Measurements from ENCODE around the gene RAPGEF5.
"Not testable (repeated sequence)": the region's sequence is repeated elsewhere in the genome, so short reads cannot be mapped to it uniquely, and the experiment has no call there.

The RAPGEF5 gene

GRCh38 chr7:22082553-22082885 is 274.4 kb downstream of the RAPGEF5 start:
- DNase-seq (ENCODE audit: low read depth), result no peak

- not testable (repeated sequence) for DNase-seq (ENCODE audit: low read depth)
These were observed 276.7 kb downstream of the RAPGEF5 start for GRCh38 chr7:22080219-22080618.

DNA sequence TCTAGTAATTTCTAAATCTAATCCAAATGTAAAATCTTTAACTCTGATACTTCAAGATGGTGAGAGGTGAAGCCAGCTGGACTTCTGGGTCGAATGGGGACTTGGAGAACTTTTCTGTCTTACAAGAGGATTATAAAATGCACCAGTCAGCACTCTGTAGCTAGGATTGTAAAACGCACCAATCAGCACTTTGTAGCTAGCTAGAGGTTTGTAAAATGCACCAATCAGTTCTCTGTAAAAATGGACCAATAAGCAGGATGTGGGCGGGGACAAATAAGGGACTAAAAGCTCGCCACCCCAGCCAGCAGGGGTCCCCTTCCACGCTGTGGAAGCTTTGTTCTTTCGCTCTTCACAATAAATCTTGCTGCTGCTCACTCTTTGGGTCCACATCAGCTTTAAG is 278.1 kb downstream of the RAPGEF5 start:
- DNase-seq (ENCODE audit: low read depth), result not testable (repeated sequence)

GRCh38 chr7:22075561-22075960 is 281.4 kb downstream of the RAPGEF5 start:
- no peak for DNase-seq (ENCODE audit: low read depth)

DNA sequence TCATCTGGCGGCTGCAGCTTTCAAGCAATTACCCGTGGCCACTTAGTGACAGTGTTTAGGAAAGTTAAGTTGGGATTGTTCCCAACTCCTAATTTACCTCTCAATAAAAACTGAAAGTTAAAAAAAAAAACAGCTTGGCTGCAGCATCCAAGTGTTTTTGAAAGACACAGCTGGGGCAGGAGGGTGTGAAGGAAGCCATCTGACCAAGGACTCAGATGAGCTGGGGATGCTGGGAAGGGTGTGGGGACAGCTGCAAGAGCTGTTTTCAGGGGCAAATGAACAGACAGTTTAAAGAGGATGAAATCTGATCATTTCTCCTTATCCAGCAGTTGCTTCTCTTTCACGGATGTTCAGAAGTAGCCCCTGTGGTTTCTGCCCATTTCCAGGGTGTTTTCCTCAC is 282.1 kb downstream of the RAPGEF5 start:
- DNase-seq (ENCODE audit: low read depth), result no peak
